ENCODE measurements around the gene NPEPPS.
"Not testable (repeated sequence)": the region's sequence is repeated elsewhere in the genome, so short reads cannot be mapped to it uniquely, and the experiment has no call there.

NPEPPS gene, protein sequence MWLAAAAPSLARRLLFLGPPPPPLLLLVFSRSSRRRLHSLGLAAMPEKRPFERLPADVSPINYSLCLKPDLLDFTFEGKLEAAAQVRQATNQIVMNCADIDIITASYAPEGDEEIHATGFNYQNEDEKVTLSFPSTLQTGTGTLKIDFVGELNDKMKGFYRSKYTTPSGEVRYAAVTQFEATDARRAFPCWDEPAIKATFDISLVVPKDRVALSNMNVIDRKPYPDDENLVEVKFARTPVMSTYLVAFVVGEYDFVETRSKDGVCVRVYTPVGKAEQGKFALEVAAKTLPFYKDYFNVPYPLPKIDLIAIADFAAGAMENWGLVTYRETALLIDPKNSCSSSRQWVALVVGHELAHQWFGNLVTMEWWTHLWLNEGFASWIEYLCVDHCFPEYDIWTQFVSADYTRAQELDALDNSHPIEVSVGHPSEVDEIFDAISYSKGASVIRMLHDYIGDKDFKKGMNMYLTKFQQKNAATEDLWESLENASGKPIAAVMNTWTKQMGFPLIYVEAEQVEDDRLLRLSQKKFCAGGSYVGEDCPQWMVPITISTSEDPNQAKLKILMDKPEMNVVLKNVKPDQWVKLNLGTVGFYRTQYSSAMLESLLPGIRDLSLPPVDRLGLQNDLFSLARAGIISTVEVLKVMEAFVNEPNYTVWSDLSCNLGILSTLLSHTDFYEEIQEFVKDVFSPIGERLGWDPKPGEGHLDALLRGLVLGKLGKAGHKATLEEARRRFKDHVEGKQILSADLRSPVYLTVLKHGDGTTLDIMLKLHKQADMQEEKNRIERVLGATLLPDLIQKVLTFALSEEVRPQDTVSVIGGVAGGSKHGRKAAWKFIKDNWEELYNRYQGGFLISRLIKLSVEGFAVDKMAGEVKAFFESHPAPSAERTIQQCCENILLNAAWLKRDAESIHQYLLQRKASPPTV

DNA sequence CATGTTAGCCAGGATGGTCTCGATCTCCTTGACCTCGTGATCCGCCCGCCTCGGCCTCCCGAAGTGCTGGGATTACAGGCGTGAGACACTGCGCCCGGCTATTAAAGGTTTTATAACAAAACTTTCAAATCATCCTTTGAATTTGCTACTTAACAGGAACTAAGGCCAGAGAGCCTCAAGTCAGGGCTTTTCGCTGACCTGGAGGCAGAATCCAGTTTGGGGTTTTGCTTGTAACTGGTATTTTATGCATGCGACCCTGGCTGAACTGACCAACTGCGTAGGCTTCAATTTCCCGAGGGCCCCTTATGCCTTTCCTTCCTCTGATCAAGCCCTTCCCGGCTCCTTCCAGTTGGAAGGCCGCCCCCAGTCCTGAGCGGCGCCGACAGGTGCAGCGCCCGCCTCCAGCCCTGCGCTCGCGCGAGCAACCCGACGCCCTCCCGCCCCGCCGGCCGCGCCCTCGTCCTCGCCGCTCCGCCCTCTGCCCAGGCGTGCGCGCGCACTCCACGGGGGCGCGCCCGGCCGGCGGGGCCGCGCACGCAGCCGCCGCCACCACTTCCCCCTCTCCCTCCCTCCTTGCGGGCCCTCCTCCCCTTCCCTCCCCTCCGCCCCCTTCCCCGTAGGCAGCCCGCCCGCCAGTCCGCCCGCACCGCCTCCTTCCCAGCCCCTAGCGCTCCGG, at the start of gene NPEPPS:
NPEPPS (plus strand) TSS at position 552 of the 676 bp plus-strand sequence. CDS start 193 bp downstream, outside the sequence.
- peak; percentile 93 for DNase-seq

GRCh38 chr17:47491841-47492212, 39.1 kb upstream of the NPEPPS start:
- DNase-seq: not testable (repeated sequence)

- DNase-seq: not testable (repeated sequence)
Measured at GRCh38 chr17:47499074-47499473, 31.8 kb upstream of the NPEPPS start.

DNA sequence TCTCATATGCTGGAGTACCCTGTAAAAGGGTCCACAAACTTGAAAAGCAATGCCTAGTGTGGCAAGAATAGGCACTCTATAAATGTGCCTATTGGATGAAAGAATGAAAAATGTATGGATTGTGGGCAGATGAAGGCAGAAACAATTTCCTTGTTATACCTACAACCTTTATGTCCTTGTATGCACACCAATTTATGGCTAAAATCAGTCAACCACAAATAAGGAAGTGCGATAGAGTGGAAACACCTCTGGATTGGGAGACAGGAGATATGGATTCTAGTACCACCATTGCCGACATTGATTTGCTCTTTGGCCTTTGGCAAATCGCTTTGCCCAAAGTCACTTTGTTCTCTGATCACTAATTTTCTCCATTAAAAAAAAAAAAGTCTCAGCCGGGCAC, 31.4 kb upstream of the NPEPPS start:
- DNase-seq: not testable (repeated sequence)

DNA sequence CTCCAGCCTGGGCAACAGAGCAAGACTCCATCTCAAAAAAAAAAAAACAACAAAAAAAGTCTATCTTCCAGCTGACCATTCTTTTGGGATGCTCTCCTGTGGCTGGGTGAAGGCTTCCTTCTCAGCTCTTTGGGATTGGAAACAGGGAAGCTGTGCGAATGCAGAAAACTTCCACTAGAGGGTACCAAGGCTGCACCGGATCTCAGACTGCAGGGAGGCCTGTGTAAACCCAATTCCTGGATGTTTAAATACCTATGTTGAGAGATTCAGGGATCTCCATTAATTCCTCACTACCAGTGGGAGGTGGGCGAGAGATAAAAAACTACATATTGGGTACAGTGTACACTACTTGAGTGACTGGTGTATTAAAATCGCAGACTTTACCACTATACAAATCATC, 30.3 kb upstream of the NPEPPS start:
- not testable (repeated sequence) for DNase-seq

DNA sequence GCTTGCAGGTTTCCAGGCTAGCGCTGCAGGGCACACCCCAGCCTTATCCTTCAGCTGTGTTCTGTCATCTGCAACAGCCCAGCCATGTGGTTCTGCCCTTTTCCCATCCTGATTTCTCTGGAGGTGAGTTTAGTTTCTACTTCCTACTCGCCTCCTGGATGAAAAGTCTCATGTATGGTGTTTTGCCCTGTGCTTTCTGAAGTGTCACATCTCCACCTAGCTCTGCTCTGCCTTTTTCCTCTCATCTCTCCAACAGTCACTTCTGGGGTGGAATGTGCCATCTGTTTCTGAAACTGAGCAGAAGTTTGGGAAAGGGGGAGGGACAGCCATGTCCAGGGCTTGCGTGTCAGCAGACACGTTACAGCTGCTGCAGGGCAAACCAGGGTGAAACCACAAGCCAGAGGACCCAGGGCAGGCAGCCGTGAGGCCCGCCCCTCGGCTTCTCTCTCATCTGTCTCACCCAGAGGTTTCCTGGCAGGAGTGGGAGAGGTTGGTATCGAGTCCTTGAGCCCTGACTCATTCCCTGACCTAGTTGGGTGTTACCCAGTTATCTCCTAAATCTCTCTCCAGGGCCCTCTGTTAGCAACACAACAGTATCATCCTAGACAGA, 28.7 kb upstream of the NPEPPS start:
- DNase-seq: not testable (repeated sequence)

DNA sequence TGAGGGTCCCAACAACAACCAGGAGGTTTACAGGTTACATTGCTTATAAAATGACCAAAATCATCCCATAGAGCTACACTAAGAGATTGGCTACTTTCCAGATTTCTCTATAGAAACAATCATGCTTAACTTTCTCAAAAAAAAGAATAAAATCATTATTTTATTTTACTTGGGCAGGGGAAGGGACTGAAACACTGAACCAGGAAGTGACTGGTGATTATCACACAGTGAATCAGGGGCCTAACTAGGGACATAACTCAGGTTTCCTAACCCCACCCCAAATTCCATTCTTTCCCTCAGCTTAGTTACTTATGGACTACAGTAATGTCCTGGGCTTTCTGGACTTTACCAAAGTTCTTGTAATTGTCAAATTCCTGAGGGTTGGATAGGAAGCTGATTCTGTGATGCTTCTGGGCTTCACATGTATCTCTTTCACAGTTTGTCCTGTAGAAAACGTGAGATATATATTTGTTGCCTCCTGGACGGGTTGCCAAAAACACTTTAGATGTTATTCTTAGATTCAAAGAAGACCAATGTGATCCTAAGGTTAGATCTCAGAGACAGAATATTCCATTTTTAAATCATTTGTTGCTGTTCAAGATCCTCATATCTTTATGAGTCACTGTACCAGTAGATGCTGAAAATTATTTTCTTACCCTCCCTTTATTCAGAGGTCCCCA, 28.0 kb upstream of the NPEPPS start:
- DNase-seq: not testable (repeated sequence)

DNA sequence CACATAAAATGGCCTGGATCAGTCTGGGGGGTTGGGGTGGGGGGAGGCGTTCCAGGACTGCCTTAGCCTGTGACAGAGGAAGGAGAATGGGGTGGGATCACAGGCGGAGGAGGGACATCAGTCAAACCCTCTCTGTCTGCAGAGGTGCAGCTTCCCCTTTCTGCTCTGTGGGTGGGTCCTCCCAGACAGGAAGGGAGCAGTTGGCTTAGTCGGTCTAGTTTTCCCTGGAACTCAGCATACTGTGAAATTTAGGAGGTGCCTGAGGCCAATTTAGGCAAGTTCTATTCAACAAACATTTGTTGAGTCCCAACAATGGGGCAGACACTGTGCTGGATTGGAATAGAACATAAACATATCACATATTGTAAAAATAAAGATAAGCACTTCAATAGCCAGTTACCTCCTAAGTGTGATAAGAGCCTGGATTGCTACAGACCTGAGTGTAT, 19.2 kb upstream of the NPEPPS start:
- not testable (repeated sequence) for DNase-seq

GRCh38 chr17:47513301-47513700, 17.6 kb upstream of the NPEPPS start:
- DNase-seq: not testable (repeated sequence)

DNA sequence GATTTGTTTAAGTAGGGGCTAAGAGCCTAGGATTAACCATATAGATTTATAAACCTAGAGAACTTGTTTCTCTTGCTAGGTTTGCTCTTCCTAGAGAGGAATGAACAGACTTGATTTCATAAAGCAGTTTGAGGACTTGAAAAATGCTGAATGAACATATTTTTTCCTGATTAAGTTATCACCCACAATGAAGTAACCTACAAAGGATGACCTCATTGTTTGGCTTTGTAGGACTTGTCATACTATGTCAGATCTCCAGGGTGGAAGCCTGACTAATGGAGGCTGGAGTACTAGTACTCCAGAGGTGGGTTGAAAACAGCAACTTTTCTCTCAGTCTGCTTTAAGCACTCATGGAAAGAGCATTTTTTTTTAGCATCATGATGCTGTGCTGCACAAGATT, 12.0 kb upstream of the NPEPPS start:
- DNase-seq: not testable (repeated sequence)

DNA sequence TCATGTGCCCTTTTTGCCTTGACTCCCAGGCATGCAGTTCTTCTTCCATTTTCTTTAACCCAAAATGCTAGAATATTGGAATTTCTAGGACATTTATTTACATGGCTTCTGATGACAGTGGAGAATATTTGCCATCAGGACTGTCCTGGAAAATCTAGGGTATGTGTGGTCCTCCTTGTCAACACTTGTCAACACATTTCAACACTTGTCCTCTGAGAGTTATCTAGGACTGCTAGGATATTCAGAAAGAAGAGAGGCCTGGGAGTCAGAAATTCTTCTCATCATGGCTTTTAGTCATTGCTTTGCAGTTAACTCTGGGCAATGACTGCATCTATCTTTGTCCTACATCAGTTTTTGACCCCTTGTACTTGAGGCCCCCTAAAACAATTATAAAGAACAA, 11.5 kb upstream of the NPEPPS start:
- DNase-seq: not testable (repeated sequence)

- not testable (repeated sequence) for DNase-seq
Measured at GRCh38 chr17:47520279-47520678, 10.6 kb upstream of the NPEPPS start.

DNA sequence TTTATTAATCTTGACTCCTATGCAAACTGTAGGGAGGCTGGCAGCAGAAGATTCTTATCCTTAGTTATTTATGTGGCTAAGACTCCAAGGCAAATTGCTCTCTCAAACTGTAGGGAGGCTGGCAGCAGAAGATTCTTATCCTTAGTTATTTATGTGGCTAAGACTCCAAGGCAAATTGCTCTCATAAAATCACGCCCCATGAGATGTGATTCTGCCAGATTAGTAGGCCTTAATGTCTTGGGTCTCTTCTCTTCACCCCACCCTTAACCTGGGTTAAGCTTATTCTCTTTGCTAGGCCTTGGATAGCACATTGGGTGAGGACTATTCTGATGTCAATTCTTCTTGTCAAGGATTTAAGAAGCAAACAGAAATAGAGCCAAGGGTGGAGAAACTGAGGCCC, 9.5 kb upstream of the NPEPPS start:
- DNase-seq: not testable (repeated sequence)

- DNase-seq: not testable (repeated sequence)
Measured at GRCh38 chr17:47522341-47522740, 8.6 kb upstream of the NPEPPS start.

DNA sequence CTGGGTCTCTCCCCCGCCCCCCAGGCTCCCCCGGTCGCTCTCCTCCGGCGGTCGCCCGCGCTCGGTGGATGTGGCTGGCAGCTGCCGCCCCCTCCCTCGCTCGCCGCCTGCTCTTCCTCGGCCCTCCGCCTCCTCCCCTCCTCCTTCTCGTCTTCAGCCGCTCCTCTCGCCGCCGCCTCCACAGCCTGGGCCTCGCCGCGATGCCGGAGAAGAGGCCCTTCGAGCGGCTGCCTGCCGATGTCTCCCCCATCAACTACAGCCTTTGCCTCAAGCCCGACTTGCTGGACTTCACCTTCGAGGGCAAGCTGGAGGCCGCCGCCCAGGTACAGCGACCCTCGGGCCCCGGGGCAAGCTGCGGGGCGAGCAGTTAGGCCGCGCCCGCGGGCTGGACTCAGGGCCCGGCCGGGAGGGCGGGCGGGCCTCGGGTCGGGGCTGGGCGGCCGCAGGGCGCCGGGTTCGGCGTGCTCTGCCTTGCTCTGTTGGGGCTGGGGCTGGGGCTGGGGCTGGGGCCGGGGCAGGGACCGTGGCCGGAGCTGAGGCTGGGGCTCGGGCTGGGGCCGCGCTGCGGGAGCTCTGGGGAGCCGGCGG, 419 bp downstream of the NPEPPS start:
- peak; percentile 4 for DNase-seq

DNA sequence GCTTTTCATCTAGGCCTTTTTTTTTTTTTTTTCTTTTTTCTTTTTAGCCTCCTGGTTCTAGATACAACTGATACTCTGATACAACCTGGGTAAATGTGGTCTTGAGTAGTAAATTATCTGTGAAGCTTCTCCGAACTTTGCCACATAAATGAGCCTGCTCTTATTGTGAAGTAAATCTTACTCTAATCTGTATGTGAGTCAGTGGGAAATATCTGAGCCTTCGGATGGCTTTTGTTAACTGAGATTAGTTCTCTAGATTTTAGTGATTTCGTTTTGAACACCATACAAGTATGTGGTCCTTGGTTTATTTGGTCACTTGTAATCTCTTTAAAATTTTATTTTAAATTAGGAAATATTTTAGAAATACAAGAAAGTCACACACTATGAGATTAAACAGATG, 8.2 kb downstream of the NPEPPS start:
- DNase-seq: not testable (repeated sequence)

GRCh38 chr17:47541676-47542075, 10.8 kb downstream of the NPEPPS start:
- DNase-seq: not testable (repeated sequence)

DNA sequence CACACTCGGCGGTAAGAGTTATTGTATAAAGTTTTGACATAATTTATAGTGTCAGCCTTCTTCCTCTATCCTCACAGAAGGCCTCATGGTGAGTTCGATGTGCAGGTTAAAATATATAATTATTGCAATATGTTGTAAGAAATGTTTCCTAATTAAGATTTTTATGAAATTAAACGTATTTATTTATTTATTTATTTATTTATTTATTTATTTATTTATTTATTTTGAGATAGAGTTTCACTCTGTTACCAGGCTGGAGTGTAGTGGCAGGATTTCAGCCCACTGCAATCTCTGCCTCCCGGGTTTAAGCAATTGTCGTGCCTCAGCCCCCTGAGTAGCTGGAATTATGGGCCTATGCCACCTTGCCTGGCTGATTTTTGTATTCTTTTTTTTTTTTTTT, 13.4 kb downstream of the NPEPPS start:
- DNase-seq: not testable (repeated sequence)

DNA sequence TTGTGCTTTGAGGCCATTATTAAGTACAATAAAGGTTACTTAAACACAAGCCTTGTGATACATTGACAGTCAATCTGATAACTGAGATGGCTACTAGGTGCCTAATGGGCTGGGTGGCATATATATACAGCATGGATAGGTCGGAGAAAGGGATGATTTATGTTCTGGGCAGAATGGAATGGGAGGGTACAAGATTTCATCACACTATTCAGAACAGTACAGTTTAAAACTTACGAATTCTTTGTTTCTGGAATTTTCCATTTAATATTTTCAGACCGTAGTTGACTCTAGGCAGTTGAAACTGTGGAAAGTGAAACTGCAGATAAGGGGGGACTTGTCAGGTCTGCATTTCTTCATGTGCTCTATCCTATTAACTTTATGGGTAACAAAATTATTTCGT, 23.8 kb downstream of the NPEPPS start:
- DNase-seq: not testable (repeated sequence)

GRCh38 chr17:47556108-47556507, 25.2 kb downstream of the NPEPPS start:
- DNase-seq: not testable (repeated sequence)

GRCh38 chr17:47560517-47561043, 29.7 kb downstream of the NPEPPS start:
- not testable (repeated sequence) for DNase-seq
